ENCODE measurements around the gene OR4X2. TPM values are rescaled to one million over a fixed set of nuclear protein-coding genes. Genes with fewer than 3 reads are reported as not detected.

Gene OR4X2
- not detected in 2 replicates for total RNA-seq (2013; cell fraction: nucleolus; rRNA removed)
- total RNA-seq (2014; rRNA removed) (not detected in 2 replicates), total RNA-seq (2014; rRNA removed; fragmentation: Illumina TruSeq; extraction: Trizol) (not detected in 2 replicates), total RNA-seq (2021) (not detected in 2 replicates), polyA plus RNA-seq (2011; rRNA removed) (not detected in 2 replicates), polyA plus RNA-seq (2014; fragmentation: Illumina TruSeq; extraction: Trizol) (not detected in 2 replicates), polyA plus RNA-seq (2014; fragmentation: Nextera tagmentation; extraction: Ambion mirVana) (not detected), polyA plus RNA-seq (2014; rRNA removed) (not detected in 2 replicates), polyA plus RNA-seq (2016; fragmentation: Nextera tagmentation; extraction: Ambion mirVana) (not detected), polyA minus RNA-seq (2011; rRNA and poly(A)+ RNA removed) (not detected in 2 replicates), Bru-seq, nascent RNA (not detected), BruChase-seq, experiment 1, labeled RNA remaining after a 6-hour chase (not detected), BruChase-seq, experiment 2, labeled RNA remaining after a 2-hour chase (not detected)
- not detected for polyA plus RNA-seq (2011; ENCODE audit: low read depth)
- polyA plus RNA-seq (2011; cell fraction: cytosol; rRNA removed), result not detected in 2 replicates
- polyA plus RNA-seq (2011; cell fraction: nucleus; rRNA removed), result not detected in 2 replicates
- polyA plus RNA-seq (2012), result not detected in 2 replicates
- polyA minus RNA-seq (2011; cell fraction: cytosol; rRNA and poly(A)+ RNA removed), result not detected in 2 replicates
- polyA minus RNA-seq (2011; cell fraction: nucleus; rRNA and poly(A)+ RNA removed), result not detected in 2 replicates
- long read RNA-seq, experiment 1, result 0 reads
- long read RNA-seq, experiment 2, result 0 reads

- ChIA-PET POLR2A (interaction anchor here (0.6 kb wide), 1 partner anchor 24 kb away, joined by 10 read pairs; no protein-coding TSS in a partner anchor), SMC1A (ENCODE audit: uncharacterized antibody, unreplicated experiment) (no interaction called here), RAD21 (ENCODE audit: unreplicated experiment) (no interaction called here), CTCF (interaction anchor here (1.0 kb wide), 1 partner anchor 16 kb away, joined by 3 read pairs; no protein-coding TSS in a partner anchor)
- ATAC-seq (no peak), FAIRE-seq (no peak), DNase-seq (ENCODE audit: low read depth, low spot score) (no peak)
- H2AFZ ChIP-seq (ENCODE audit: control insufficient read depth, low read depth, low read length), result no peak within 1 kb of the TSS
- H3K9me3 ChIP-seq (replicated peaks; ENCODE audit: control insufficient read depth, insufficient read depth, low read length), result no peaks in the 10 kb centered on the region
- H3K36me3 ChIP-seq (ENCODE audit: control insufficient read depth in 2 of 2, insufficient read depth in 2 of 2, low read length in 1 of 2), result no peaks in the 10 kb centered on the region
- H3K79me2 ChIP-seq (ENCODE audit: control insufficient read depth, insufficient read depth, low read length), result no peaks in the 10 kb centered on the region
- no peaks in the 10 kb centered on the region for H3K4me1 ChIP-seq (ENCODE audit: control insufficient read depth, insufficient read depth, low read length)
- no peak within 1 kb of the TSS for H3K4me2 ChIP-seq (ENCODE audit: control insufficient read depth, insufficient read depth)
- intact Hi-C loops (cut with micrococcal nuclease; ENCODE audit: unreplicated experiment) (no loop called here), in situ Hi-C loops (cut with MboI) (no loop called here)
- BruUV-seq (replicated peaks), result no TSS peak
- no peak for TF ChIP-seq KDM1A (IDR thresholded peaks at IDR 0.05; ENCODE audit: borderline replicate concordance)
- no peak for TF ChIP-seq IKZF2 (IDR thresholded peaks at IDR 0.05)
- no peak for TF ChIP-seq CREM (IDR thresholded peaks at IDR 0.05; ENCODE audit: low read depth)
- no peak for TF ChIP-seq POLR2A (IDR thresholded peaks at IDR 0.05; ENCODE audit: low read depth, low read length)
- TF ChIP-seq IRF5 (IDR thresholded peaks at IDR 0.05; ENCODE audit: borderline replicate concordance), result no peak
- no peak for TF ChIP-seq POU2F2 (IDR thresholded peaks at IDR 0.05; ENCODE audit: borderline replicate concordance, low read depth, low read length)
- no peak for TF ChIP-seq GATAD2B (conservative IDR thresholded peaks at IDR 0.05; ENCODE audit: low read depth)
- no peak for TF ChIP-seq SREBF1 (IDR thresholded peaks at IDR 0.05; ENCODE audit: low read length)
- no peak for TF ChIP-seq RELA (IDR thresholded peaks at IDR 0.05; ENCODE audit: borderline replicate concordance, partially characterized antibody)
- TF ChIP-seq HCFC1 (IDR thresholded peaks at IDR 0.05; ENCODE audit: low read length), result no peak
- TF ChIP-seq MYB (IDR thresholded peaks at IDR 0.05; ENCODE audit: borderline replicate concordance, low read depth, low read length), result no peak
- TF ChIP-seq ZBTB4 (CRISPR knock-in tag; IDR thresholded peaks at IDR 0.05), result no peak
- H3K27ac ChIP-seq (ENCODE audit: control insufficient read depth, insufficient read depth), result no peak within 1 kb of the TSS
- no peak within 1 kb of the TSS for H3K9ac ChIP-seq (ENCODE audit: control insufficient read depth, insufficient read depth, low read length)
- H3K27me3 ChIP-seq (replicated peaks in 1 of 2; ENCODE audit: control insufficient read depth in 2 of 2, insufficient read depth in 2 of 2, low read length in 1 of 2), result no peaks in the 10 kb centered on the region
- no peaks in the 10 kb centered on the region for H4K20me1 ChIP-seq (ENCODE audit: control insufficient read depth, insufficient read depth)
- no peak within 1 kb of the TSS for H3K4me3 ChIP-seq
These were observed at the start of gene OR4X2 for GRCh38 chr11:48244804-48245203. OR4X2 (plus strand) TSS chr11:48245104; CDS start chr11:48245104, 0 bp downstream.
